ES-I3 (cell line): Measurements from ENCODE around the gene PTMA.

Experiments
- H3K36me3 ChIP-seq: 2 replicates; pipeline ENCODE4 v1.6.1; 2013; ENCODE audit warnings: mild to moderate bottlenecking, low read length, control low read depth, moderate library complexity; ENCODE audit not compliant: insufficient read depth
- H3K4me1 ChIP-seq: 2 replicates; pipeline ENCODE4 v1.6.1; 2013; ENCODE audit warnings: mild to moderate bottlenecking, control low read depth, low read length; ENCODE audit not compliant: insufficient read depth
- H3K9ac ChIP-seq: 2 replicates; pipeline ENCODE4 v1.6.1; 2013; ENCODE audit warnings: low read depth, mild to moderate bottlenecking, low read length, moderate library complexity
- H3K9me3 ChIP-seq: 2 replicates; pipeline ENCODE4 v1.6.1; 2013; ENCODE audit warnings: mild to moderate bottlenecking, low read length, moderate library complexity; ENCODE audit not compliant: control insufficient read depth, insufficient read depth

The PTMA gene

DNA sequence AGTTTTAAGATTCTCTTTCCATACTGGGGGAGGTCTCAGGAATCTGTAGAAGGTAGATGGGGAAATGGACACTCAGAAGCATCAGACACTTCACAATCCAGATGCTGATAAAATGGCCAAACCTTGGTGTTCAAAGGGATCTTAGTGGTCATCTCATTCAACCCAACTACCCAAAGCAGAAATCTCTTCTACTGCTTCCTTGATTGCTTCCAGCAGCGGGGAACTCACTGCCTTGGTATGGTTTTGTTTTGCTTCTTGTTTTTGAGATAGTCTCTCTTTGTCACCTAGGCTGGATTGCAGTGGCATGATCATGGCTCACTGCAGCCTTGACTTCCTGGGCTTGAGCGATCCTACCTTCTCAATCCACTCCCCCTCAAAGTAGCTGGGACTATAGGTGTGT, 39.3 kb upstream of the PTMA start:
- Histone ChIP-seq H3K9ac (no peak overlapping the region), H3K9me3 (no peaks in the 10 kb centered on the region), H3K4me1 (peaks cover 32% of the 10 kb centered on the region; the same call in 1 of the 2 replicates)

DNA sequence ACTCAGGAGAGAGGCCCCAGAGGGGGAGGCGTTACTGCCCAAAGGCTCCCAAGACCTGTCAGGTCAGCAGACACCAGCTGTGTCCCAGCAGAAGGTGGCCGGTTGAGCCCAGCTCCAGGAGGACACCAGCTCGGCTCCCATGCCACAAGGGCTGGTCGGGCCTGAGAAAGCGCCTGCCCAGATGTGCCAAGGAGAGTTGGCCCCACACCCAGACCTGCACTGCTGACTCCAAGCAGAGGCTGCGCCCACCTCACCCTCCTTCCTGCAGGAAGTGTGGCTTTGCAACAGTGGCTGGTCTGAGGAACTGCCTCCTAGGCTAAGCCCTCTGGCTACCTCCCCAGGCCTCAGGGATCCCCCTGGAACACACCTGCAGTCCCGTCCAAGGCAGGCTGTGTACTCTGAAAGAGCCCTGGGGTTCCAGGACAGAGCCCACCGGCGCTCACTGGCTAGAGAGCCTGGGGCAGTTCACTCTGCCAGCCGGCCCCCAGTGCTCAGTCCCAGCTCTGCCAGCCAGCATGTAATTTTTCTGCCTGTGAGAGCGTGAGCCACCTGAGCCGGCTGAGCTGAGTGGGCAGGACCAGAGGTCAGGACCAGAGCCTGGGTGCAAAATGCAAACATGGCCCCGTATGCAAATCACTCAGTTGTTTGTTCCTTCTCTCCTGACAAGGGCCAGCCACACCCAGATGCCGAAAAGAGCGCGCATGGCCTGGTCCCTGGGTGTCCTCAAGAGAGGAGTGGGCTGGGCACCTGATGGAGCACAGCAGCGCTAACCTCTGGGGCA, 36.9 kb upstream of the PTMA start:
- Histone ChIP-seq H3K36me3 (no peaks in the 10 kb centered on the region), H3K9ac (peak overlapping the region; percentile 37), H3K9me3 (no peaks in the 10 kb centered on the region), H3K4me1 (peaks cover 29% of the 10 kb centered on the region)

More for the DNA sequence above, 39.3 kb upstream of the PTMA start:
- H3K36me3 ChIP-seq, result no peaks in the 10 kb centered on the region

- Histone ChIP-seq H3K9ac (peak overlapping the region; percentile 63), H3K9me3 (no peaks in the 10 kb centered on the region), H3K36me3 (no peaks in the 10 kb centered on the region), H3K4me1 (peaks cover 29% of the 10 kb centered on the region)
Measured at GRCh38 chr2:231672617-231673347, 35.5 kb upstream of the PTMA start.

GRCh38 chr2:231673348-231673770, 35.0 kb upstream of the PTMA start:
- peaks cover 29% of the 10 kb centered on the region for H3K4me1 ChIP-seq
- H3K9me3 ChIP-seq, result no peaks in the 10 kb centered on the region
- H3K9ac ChIP-seq, result peak overlapping the region; percentile 63
- no peaks in the 10 kb centered on the region for H3K36me3 ChIP-seq

DNA sequence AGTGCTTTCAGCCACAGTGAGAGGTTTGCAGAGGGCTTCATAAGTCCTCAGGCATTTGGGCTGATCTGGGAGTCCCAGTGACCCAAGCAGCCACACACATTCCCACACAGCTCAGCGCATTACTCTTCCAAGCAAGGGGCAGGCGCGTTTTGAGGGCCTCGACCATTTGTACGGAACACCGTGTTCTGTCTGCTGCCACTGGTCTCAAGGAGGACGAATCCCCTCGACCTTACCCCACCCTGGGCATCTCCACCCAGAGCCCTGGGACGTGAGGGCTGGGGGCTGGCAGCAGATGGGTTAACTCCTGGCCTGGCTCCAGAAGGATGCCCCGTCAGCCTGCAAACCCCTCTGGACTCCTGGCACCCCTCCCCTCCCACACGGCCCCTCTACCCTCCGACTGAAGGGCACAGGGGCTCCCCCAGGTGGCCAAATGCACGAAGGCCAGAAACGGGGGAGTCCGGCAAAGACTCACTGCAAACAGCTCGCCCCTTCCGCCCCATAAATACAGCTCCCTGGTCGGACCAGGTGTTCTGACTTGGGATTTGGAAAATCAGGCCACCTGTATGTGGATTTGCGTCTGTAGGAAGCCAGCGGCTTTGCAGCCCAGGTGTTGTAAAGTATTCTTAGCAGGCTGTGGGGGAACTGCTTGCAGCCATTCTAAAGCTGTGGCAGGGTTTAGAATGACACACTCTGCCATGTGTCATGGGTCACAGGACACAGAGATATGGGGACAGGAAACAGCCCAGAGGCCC, 33.6 kb upstream of the PTMA start:
- H3K4me1 ChIP-seq, result peaks cover 29% of the 10 kb centered on the region
- H3K36me3 ChIP-seq, result no peaks in the 10 kb centered on the region
- H3K9ac ChIP-seq, result peak overlapping the region; percentile 6; the same call in 1 of the 2 replicates
- H3K9me3 ChIP-seq, result no peaks in the 10 kb centered on the region

GRCh38 chr2:231676243-231676642, 32.1 kb upstream of the PTMA start:
- Histone ChIP-seq H3K4me1 (peaks cover 29% of the 10 kb centered on the region), H3K36me3 (no peaks in the 10 kb centered on the region), H3K9ac (no peak overlapping the region), H3K9me3 (no peaks in the 10 kb centered on the region)

DNA sequence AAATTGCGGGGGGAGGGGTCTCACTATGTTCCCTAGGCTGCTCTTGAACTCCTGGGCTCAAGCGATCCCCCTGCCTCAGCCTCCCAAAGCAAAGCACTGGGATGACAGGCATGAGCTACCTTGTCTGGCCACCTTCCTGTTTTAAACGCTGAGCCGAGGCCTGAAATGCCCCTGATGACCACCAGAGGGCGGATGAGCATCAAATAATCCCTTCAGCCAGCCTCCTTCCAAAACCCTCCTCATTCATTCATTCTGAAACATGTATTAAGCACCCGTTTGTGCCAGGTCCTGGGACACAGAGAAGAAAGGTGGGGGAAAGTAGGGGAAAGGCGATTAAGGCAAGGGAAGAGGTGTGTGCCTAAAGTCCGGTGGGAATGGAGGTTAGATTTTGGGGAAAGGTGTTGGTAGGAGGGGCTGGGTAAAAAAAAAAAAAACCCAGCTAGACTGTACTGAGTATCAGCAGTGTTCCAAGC, 30.7 kb upstream of the PTMA start:
- Histone ChIP-seq H3K4me1 (peaks cover 20% of the 10 kb centered on the region), H3K9ac (no peak overlapping the region), H3K9me3 (no peaks in the 10 kb centered on the region), H3K36me3 (no peaks in the 10 kb centered on the region)

DNA sequence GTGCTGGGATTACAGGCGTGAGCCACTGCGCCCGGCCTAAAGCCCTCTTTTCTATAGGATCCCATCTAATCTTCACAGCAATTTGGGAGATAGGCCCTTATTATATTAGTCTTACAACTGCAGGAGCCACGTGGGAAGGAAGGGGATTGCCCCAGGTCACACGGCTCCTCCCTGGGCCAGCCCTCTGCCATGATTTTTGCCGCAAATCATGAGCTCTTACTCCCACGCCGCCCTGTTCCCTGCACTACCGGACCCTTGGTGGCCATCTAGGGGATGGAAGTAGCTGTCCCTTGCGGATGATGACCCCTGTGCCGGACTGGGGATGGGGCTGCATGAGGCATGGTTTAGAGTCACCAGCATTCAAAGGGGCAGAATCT, 28.4 kb upstream of the PTMA start:
- Histone ChIP-seq H3K4me1 (peaks cover 17% of the 10 kb centered on the region), H3K9me3 (no peaks in the 10 kb centered on the region), H3K9ac (peak overlapping the region; percentile 98), H3K36me3 (no peaks in the 10 kb centered on the region)

DNA sequence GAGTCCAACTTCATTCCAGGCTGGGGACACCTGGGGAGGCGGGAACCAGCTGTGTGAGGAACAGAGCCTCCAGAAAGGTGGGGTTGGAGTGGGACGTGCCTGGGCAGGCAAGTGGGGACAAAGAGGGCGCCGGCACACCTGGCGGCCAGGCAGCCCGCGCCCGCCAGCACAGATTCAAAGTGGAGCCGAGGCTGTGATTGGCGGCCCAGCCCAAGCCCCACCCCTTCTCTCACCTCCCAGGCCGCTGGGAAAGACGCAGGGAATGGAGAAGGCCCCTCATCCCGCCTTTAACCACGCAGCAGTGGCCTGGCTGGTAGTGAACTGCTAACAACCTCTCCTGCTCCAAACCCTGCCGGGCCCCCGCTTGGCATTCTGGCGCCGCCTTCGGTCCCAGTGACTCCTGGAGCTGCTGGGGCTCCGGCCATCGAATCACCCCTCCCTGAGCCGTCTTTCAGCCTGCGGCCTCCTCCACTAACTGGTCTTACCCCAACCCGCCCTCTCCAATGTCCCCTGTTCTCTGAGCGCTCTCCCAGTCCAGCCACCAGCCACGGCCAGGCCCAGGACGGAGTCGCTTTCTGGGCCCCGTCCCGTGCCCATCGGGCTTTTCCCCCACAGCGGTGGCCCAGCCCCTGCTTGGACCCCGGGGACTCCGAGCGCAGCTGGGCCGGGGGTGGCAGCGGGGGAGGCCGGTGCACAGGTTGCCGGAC, 27.9 kb upstream of the PTMA start:
- Histone ChIP-seq H3K36me3 (no peaks in the 10 kb centered on the region), H3K4me1 (peaks cover 16% of the 10 kb centered on the region), H3K9me3 (no peaks in the 10 kb centered on the region), H3K9ac (peak overlapping the region; percentile 98)

DNA sequence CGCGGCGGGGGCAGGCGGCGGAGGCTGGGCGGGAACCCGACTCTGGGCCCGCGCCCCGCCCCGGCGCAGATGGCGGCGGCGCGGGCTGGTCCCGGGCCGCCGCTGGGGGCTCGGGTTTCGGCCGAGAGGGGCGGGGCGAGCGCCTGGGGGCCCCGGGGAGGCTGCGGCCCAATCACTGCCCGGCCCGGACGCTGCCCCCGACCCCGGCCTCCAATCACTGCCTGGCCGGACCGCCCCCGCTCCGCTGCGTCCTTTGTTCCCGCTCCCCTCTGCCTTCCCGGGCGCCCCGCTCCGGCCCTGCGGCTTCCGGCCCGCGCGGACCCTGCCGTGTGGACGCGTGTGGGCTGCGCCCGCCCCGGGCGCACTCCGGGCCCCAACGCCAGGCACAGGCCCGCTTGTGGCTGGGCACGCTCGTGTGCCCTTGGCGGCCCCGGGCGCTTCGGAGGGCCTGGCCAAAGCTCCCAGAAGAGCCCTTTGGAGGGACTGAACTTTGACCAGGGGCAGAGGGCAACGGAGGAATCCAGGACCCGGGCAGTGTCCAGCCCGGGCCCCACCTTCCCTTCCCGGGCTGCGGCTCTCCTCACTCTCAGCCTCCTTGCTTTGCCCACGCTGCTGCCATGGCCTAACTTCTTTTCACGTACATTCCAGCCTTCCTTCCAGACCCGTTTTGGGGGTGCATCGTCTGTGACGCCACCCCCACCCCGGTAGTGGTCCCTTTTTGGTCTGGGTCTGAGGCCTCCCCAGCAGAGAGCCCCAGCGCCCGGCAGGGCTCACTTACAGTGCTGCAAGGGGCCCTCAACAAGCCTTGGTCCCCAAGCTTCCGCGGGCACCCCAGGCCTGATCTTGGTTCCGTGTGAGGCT, 27.1 kb upstream of the PTMA start:
- no peaks in the 10 kb centered on the region for H3K9me3 ChIP-seq
- peaks cover 16% of the 10 kb centered on the region for H3K4me1 ChIP-seq
- H3K9ac ChIP-seq, result peak overlapping the region; percentile 98
- no peaks in the 10 kb centered on the region for H3K36me3 ChIP-seq

- Histone ChIP-seq H3K4me1 (peaks cover 21% of the 10 kb centered on the region), H3K9ac (no peak overlapping the region)
Measured at GRCh38 chr2:231682603-231683291, 25.6 kb upstream of the PTMA start.

DNA sequence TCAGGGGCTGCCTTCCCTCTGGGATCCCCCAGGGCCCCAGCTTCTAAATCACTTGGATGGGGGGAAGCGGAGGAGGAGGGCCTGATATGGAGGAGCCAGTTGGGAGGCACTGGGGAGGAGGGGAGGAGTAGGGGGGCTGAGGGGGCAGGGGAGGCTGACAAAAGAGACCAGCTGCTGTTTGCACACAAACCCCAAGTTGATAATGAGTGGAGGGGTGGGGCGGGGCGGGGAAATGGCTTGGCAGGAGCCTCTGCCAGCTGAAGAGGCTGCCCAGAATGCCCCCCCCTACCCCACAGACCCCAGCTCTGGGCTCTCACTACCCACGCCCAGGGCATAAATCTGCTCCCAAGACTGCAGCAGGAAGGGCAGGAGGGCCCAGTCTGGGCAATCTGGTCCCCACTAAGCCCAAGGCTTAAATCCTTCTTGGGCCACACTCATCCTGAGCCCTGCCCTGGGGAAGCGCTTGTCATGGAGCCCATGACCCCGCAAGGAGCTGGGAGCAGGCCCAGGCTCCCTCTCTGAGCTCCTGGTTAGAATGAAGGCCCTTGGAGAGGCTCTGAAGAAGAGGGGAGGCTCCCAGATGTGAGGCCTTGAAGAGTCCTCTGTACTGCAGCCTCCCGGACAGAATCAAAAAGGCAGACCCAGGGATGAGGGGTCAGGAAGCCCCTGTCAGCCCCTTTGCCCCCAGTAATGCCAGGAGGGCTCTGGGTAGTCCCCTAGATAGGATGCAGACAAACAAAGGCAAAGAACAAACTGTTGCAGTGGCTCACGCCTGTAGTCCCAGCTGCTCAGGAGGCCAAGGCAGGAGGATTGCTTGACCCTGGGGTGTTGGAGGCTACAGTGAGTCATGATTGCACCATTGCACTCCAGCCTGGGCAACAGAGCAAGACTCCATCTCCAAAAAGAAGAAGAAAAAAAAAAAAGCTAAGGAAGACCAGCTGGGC, 24.8 kb upstream of the PTMA start:
- Histone ChIP-seq H3K9me3 (no peaks in the 10 kb centered on the region), H3K9ac (no peak overlapping the region), H3K36me3 (no peaks in the 10 kb centered on the region), H3K4me1 (peaks cover 21% of the 10 kb centered on the region)

More at GRCh38 chr2:231682603-231683291, 25.6 kb upstream of the PTMA start:
- Histone ChIP-seq H3K36me3 (no peaks in the 10 kb centered on the region), H3K9me3 (no peaks in the 10 kb centered on the region)
